Measurements from ENCODE around the gene MTOR. TPM values are rescaled to one million over a fixed set of nuclear protein-coding genes. Genes with fewer than 3 reads are reported as not detected.
"Not testable (repeated sequence)": the region's sequence is repeated elsewhere in the genome, so short reads cannot be mapped to it uniquely, and the experiment has no call there.

The MTOR gene
- total RNA-seq, 1 experiment from 2014 or later: 36.1 TPM

DNA sequence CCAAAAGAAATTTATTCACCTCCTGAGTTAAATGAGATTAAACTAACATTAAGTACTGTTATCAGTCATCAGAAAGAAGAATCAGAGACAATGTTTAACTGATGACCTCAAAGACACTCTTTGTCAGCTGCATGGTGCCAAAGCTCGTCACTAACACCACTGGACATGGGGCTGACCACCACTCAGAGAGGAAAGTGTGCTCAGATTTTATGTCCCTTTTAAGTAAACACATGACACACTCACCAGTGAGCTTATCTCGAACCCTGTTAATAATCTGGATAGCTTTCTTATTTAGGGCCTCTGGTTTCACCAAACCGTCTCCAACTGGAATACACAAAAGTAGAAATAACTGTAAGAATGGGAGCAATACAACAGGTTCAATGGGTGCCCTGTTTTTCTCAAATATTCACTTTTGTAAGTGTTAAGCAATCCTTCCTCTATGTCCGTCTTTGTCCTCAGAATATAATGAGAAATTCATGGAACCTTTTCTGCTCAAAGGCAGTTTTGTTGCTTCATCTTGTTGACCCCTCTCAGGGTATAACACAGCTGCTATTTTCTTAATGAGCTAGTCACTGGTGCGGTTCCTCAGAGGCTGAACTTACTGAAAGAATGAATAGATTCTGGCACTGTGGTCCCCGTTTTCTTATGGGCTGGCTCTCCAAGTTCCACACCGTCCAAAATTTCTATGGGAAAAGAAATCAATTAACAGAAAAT is 153.1 kb downstream of the MTOR start:
- Mint-ChIP-seq H3K4me3 (ENCODE audit: low read depth, unreplicated experiment) (no peak overlapping the region), H3K36me3 (ENCODE audit: insufficient read depth, unreplicated experiment) (peaks cover 5% of the 10 kb centered on the region), H3K27me3 (ENCODE audit: unreplicated experiment) (no peaks in the 10 kb centered on the region), H3K9me3 (ENCODE audit: low read depth, unreplicated experiment) (no peaks in the 10 kb centered on the region), H3K27ac (ENCODE audit: unreplicated experiment) (no peak overlapping the region), H3K4me1 (ENCODE audit: low read depth, unreplicated experiment) (no peaks in the 10 kb centered on the region)
- no peak for DNase-seq
- TF ChIP-seq, protein P1, sequence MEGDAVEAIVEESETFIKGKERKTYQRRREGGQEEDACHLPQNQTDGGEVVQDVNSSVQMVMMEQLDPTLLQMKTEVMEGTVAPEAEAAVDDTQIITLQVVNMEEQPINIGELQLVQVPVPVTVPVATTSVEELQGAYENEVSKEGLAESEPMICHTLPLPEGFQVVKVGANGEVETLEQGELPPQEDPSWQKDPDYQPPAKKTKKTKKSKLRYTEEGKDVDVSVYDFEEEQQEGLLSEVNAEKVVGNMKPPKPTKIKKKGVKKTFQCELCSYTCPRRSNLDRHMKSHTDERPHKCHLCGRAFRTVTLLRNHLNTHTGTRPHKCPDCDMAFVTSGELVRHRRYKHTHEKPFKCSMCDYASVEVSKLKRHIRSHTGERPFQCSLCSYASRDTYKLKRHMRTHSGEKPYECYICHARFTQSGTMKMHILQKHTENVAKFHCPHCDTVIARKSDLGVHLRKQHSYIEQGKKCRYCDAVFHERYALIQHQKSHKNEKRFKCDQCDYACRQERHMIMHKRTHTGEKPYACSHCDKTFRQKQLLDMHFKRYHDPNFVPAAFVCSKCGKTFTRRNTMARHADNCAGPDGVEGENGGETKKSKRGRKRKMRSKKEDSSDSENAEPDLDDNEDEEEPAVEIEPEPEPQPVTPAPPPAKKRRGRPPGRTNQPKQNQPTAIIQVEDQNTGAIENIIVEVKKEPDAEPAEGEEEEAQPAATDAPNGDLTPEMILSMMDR (IDR thresholded peaks at IDR 0.05; ENCODE audit: unreplicated experiment): no peak
- CTCF ChIA-PET: no interaction called here
- intact Hi-C loops (cut with micrococcal nuclease; ENCODE audit: unreplicated experiment): no loop called here
- BruUV-seq (replicated peaks): no TSS peak

DNA sequence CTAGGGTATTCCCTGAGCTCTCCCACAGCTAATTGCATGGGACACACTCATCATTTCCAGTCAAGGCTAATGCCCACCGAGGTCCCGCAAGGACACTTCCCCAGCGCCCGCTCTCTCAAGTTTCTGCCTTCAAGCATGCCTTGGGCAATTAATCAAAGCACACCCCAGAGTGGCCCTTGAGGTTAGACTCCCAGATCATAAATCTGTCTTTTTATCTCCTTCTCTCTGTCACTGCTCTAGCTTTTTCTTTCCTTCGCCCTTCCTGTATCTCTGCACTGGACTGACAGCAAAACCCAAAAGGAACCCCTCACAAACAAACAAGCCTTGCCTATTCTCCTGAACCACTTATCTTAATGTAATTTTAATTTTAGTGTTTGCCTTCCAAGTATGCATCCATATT is 154.8 kb downstream of the MTOR start:
- H3K36me3 Mint-ChIP-seq (ENCODE audit: insufficient read depth, unreplicated experiment): peaks cover 5% of the 10 kb centered on the region
- H3K4me3 Mint-ChIP-seq (ENCODE audit: low read depth, unreplicated experiment): no peak overlapping the region
- CTCF ChIA-PET: no interaction called here
- no peaks in the 10 kb centered on the region for H3K27me3 Mint-ChIP-seq (ENCODE audit: unreplicated experiment)
- TF ChIP-seq, protein P1 (IDR thresholded peaks at IDR 0.05; ENCODE audit: unreplicated experiment): no peak
- no peaks in the 10 kb centered on the region for H3K9me3 Mint-ChIP-seq (ENCODE audit: low read depth, unreplicated experiment)
- intact Hi-C loops (cut with micrococcal nuclease; ENCODE audit: unreplicated experiment): no loop called here
- H3K4me1 Mint-ChIP-seq (ENCODE audit: low read depth, unreplicated experiment): no peaks in the 10 kb centered on the region
- DNase-seq: no peak
- no peak overlapping the region for H3K27ac Mint-ChIP-seq (ENCODE audit: unreplicated experiment)
- no TSS peak for BruUV-seq (replicated peaks)

DNA sequence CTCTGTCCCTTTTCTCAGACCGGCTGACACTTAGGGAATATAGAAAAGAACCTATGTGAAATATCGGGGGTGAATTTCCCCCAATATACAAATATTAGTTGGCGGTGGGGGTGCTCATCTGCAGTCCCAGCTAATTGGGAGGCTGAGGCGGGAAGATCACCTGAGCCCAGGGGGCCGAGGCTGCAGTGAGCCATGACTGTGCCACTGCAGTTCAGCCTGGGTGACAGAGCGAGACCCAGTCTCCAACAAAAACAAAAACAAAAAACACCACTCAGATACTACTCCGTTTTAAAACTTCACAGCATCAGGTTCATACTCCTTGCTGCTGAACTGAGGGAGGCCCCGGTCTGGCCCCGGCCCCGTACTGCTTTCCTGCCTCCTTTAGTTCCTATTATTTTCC is 156.8 kb downstream of the MTOR start:
- Mint-ChIP-seq H3K4me3 (ENCODE audit: low read depth, unreplicated experiment) (no peak overlapping the region), H3K36me3 (ENCODE audit: insufficient read depth, unreplicated experiment) (no peaks in the 10 kb centered on the region), H3K4me1 (ENCODE audit: low read depth, unreplicated experiment) (no peaks in the 10 kb centered on the region), H3K27me3 (ENCODE audit: unreplicated experiment) (no peaks in the 10 kb centered on the region), H3K27ac (ENCODE audit: unreplicated experiment) (no peak overlapping the region), H3K9me3 (ENCODE audit: low read depth, unreplicated experiment) (no peaks in the 10 kb centered on the region)
- CTCF ChIA-PET: no interaction called here
- BruUV-seq (replicated peaks): no TSS peak
- intact Hi-C loops (cut with micrococcal nuclease; ENCODE audit: unreplicated experiment): no loop called here
- TF ChIP-seq, protein P1 (IDR thresholded peaks at IDR 0.05; ENCODE audit: unreplicated experiment): no peak
- no peak for DNase-seq

DNA sequence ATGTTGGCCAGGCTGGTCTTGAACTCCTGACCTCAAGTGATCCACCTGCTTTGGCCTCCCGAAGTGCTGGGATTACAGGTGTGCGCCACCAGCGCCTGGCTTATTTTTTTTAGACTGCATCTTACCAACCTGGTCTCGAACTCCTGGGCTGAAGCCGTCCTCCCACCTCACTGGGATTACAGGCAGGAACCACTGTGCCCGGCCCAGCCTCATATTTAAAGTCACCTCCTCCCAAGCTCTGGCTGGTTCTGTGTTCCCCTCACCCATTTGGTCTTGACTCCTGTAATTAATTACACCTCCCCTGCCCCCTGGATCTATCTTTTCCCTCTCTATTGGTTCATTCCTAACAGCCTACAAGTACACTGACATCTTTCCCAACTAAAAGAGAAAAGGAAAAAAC is 161.0 kb downstream of the MTOR start:
- no peak overlapping the region for H3K4me3 Mint-ChIP-seq (ENCODE audit: low read depth, unreplicated experiment)
- no peaks in the 10 kb centered on the region for H3K27me3 Mint-ChIP-seq (ENCODE audit: unreplicated experiment)
- CTCF ChIA-PET: no interaction called here
- no peaks in the 10 kb centered on the region for H3K9me3 Mint-ChIP-seq (ENCODE audit: low read depth, unreplicated experiment)
- no peaks in the 10 kb centered on the region for H3K4me1 Mint-ChIP-seq (ENCODE audit: low read depth, unreplicated experiment)
- DNase-seq: no peak
- TF ChIP-seq, protein P1 (IDR thresholded peaks at IDR 0.05; ENCODE audit: unreplicated experiment): no peak
- peaks cover 18% of the 10 kb centered on the region for H3K36me3 Mint-ChIP-seq (ENCODE audit: insufficient read depth, unreplicated experiment)
- intact Hi-C loops (cut with micrococcal nuclease; ENCODE audit: unreplicated experiment): no loop called here
- no TSS peak for BruUV-seq (replicated peaks)
- peak overlapping the region; percentile 4 for H3K27ac Mint-ChIP-seq (ENCODE audit: unreplicated experiment)

DNA sequence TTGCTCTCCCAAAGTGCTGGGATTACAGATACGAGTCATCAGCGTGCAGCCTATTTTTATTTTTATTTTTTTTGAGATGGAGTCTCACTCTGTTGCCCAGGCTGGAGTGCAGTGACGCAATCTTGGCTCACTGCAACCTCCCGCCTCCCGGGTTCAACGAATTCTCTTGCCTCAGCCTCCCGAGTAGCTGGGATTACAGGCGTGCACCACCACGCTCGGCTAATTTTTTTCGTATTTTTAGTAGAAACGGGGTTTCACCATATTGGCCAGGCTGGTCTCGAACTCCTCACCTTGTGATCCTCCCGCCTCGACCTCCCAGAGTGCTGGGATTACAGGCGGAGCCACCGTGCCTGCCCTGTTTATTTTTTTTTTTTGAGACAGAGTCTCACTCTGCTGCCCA is 161.5 kb downstream of the MTOR start:
- H3K4me1 Mint-ChIP-seq (ENCODE audit: low read depth, unreplicated experiment); H3K9me3 Mint-ChIP-seq (ENCODE audit: low read depth, unreplicated experiment); CTCF ChIA-PET; H3K27ac Mint-ChIP-seq (ENCODE audit: unreplicated experiment); H3K4me3 Mint-ChIP-seq (ENCODE audit: low read depth, unreplicated experiment); BruUV-seq (replicated peaks); H3K27me3 Mint-ChIP-seq (ENCODE audit: unreplicated experiment); intact Hi-C loops (cut with micrococcal nuclease; ENCODE audit: unreplicated experiment); DNase-seq: not testable (repeated sequence)
- peaks cover 23% of the 10 kb centered on the region for H3K36me3 Mint-ChIP-seq (ENCODE audit: insufficient read depth, unreplicated experiment)

Measured in Calu3 (cell line).